HEK293 (cell line): ENCODE results near the gene AIG1.

ENCODE experiments used
- EGR2 ChIP-seq: fragments of 450-650 bp; formaldehyde crosslinking; IDR thresholded peaks from 2 replicates; pipeline ENCODE4 v1.5.1; 2016; ENCODE audit warnings: low read depth, missing biosample characterization, missing genetic modification characterization
- INSM2 ChIP-seq: fragments of 450-650 bp; formaldehyde crosslinking; IDR thresholded peaks from 2 replicates; pipeline ENCODE4 v1.5.1; 2016; ENCODE audit warnings: missing biosample characterization, missing genetic modification characterization
- KLF17 ChIP-seq: fragments of 450-650 bp; formaldehyde crosslinking; IDR thresholded peaks from 2 replicates; pipeline ENCODE4 v1.5.1; 2016; ENCODE audit warnings: missing biosample characterization, missing genetic modification characterization
- KLF7 ChIP-seq: fragments of 450-650 bp; formaldehyde crosslinking; IDR thresholded peaks from 2 replicates; pipeline ENCODE4 v1.5.1; 2016; ENCODE audit warnings: missing biosample characterization, missing genetic modification characterization, borderline replicate concordance
- MZF1 ChIP-seq: fragments of 450-650 bp; formaldehyde crosslinking; IDR thresholded peaks from 2 replicates; pipeline ENCODE4 v1.5.1; 2017; ENCODE audit warnings: missing biosample characterization, missing genetic modification characterization, borderline replicate concordance
- PRDM1 ChIP-seq: fragments of 450-650 bp; formaldehyde crosslinking; IDR thresholded peaks from 2 replicates; pipeline ENCODE4; 2016; ENCODE audit warnings: missing biosample characterization, missing genetic modification characterization
- PRDM4 ChIP-seq: fragments of 450-650 bp; formaldehyde crosslinking; IDR thresholded peaks from 2 replicates; pipeline ENCODE4 v1.5.1; 2017; ENCODE audit warnings: missing biosample characterization, missing genetic modification characterization
- PRDM6 ChIP-seq: fragments of 450-650 bp; formaldehyde crosslinking; IDR thresholded peaks from 2 replicates; pipeline ENCODE4 v1.5.1; 2017; ENCODE audit warnings: missing biosample characterization, missing genetic modification characterization
- TSHZ1 ChIP-seq: fragments of 450-650 bp; formaldehyde crosslinking; IDR thresholded peaks from 2 replicates; pipeline ENCODE4 v1.5.1; 2016; ENCODE audit warnings: missing biosample characterization, missing genetic modification characterization, borderline replicate concordance
- ZNF341 ChIP-seq: fragments of 450-650 bp; formaldehyde crosslinking; IDR thresholded peaks from 2 replicates; pipeline ENCODE4; 2016; ENCODE audit warnings: low read depth, missing biosample characterization, missing genetic modification characterization
- ZNF350 ChIP-seq: fragments of 450-650 bp; formaldehyde crosslinking; IDR thresholded peaks from 2 replicates; pipeline ENCODE4 v1.5.0; 2017; ENCODE audit warnings: missing biosample characterization, mild to moderate bottlenecking, missing genetic modification characterization
- ZNF362 ChIP-seq: fragments of 450-650 bp; formaldehyde crosslinking; IDR thresholded peaks from 2 replicates; pipeline ENCODE4 v1.5.1; 2016; ENCODE audit warnings: missing biosample characterization, missing genetic modification characterization
- ZNF404 ChIP-seq: fragments of 450-650 bp; formaldehyde crosslinking; IDR thresholded peaks from 2 replicates; pipeline ENCODE4 v1.5.1; 2017; ENCODE audit warnings: missing biosample characterization, missing genetic modification characterization
- ZNF426 ChIP-seq: fragments of 450-650 bp; formaldehyde crosslinking; IDR thresholded peaks from 2 replicates; pipeline ENCODE4 v1.5.1; 2017; ENCODE audit warnings: missing biosample characterization, missing genetic modification characterization, mild to moderate bottlenecking, inconsistent platforms, moderate library complexity
- ZNF433 ChIP-seq: fragments of 450-650 bp; formaldehyde crosslinking; IDR thresholded peaks from 2 replicates; pipeline ENCODE4 v1.5.1; 2016; ENCODE audit warnings: missing biosample characterization, missing genetic modification characterization, low read depth
- ZNF473 ChIP-seq: fragments of 450-650 bp; formaldehyde crosslinking; IDR thresholded peaks from 2 replicates; pipeline ENCODE4 v1.5.1; 2017; ENCODE audit warnings: missing biosample characterization, missing genetic modification characterization
- ZNF501 ChIP-seq: fragments of 450-650 bp; formaldehyde crosslinking; IDR thresholded peaks from 2 replicates; pipeline ENCODE4 v1.5.1; 2016; ENCODE audit warnings: missing biosample characterization, missing genetic modification characterization
- ZNF529 ChIP-seq: fragments of 450-650 bp; formaldehyde crosslinking; IDR thresholded peaks from 2 replicates; pipeline ENCODE4 v1.5.1; 2017; ENCODE audit warnings: missing genetic modification characterization, missing biosample characterization; ENCODE audit not compliant: insufficient replicate concordance
- ZNF555 ChIP-seq: fragments of 450-650 bp; formaldehyde crosslinking; conservative IDR thresholded peaks from 2 replicates; pipeline ENCODE4 v1.5.1; 2017; ENCODE audit warnings: missing biosample characterization, mild to moderate bottlenecking, missing genetic modification characterization, inconsistent platforms
- ZNF571 ChIP-seq: fragments of 450-650 bp; formaldehyde crosslinking; IDR thresholded peaks from 2 replicates; pipeline ENCODE4 v1.5.0; 2017; ENCODE audit warnings: missing biosample characterization, missing genetic modification characterization
- ZNF624 ChIP-seq: fragments of 450-650 bp; formaldehyde crosslinking; IDR thresholded peaks from 2 replicates; pipeline ENCODE4 v1.5.1; 2017; ENCODE audit warnings: missing biosample characterization, missing genetic modification characterization
- ZNF654 ChIP-seq: fragments of 450-650 bp; formaldehyde crosslinking; IDR thresholded peaks from 2 replicates; pipeline ENCODE4 v1.5.1; 2016; ENCODE audit warnings: low read depth, missing biosample characterization, missing genetic modification characterization
- ZNF660 ChIP-seq: fragments of 450-650 bp; IDR thresholded peaks from 2 replicates; pipeline ENCODE4 v1.5.1; 2018; ENCODE audit warnings: missing biosample characterization, mild to moderate bottlenecking, missing genetic modification characterization
- ZNF692 ChIP-seq: fragments of 450-650 bp; formaldehyde crosslinking; IDR thresholded peaks from 2 replicates; pipeline ENCODE4 v1.5.1; 2016; ENCODE audit warnings: missing biosample characterization, missing genetic modification characterization
- ZNF785 ChIP-seq: fragments of 450-650 bp; formaldehyde crosslinking; IDR thresholded peaks from 2 replicates; pipeline ENCODE4 v1.5.1; 2016; ENCODE audit warnings: missing biosample characterization, missing genetic modification characterization
- ZXDB ChIP-seq: fragments of 450-650 bp; formaldehyde crosslinking; IDR thresholded peaks from 2 replicates; pipeline ENCODE4 v1.5.1; 2016; ENCODE audit warnings: missing biosample characterization, missing genetic modification characterization

AIG1 gene

GRCh38 chr6:143060806-143061596, at the start of gene AIG1 (continued):
- TF ChIP-seq EGR2 (tag by site-specific recombination) = peak; percentile 75
- peak; percentile 82 for TF ChIP-seq ZNF501 (tag by site-specific recombination)
- TF ChIP-seq ZNF660 (tag by site-specific recombination) = no peak
- TF ChIP-seq ZNF571 (tag by site-specific recombination) = no peak
- TF ChIP-seq ZNF362 = no peak
- peak; percentile 66 for TF ChIP-seq KLF17 (tag by site-specific recombination)
- no peak for TF ChIP-seq TSHZ1 (tag by site-specific recombination)
- TF ChIP-seq PRDM6 = no peak
- TF ChIP-seq ZNF404 (tag by site-specific recombination) = no peak
- TF ChIP-seq KLF7 (tag by site-specific recombination) = peak; percentile 23; the same call in 1 of the 2 replicates
- TF ChIP-seq ZNF473 (tag by site-specific recombination) = no peak
- no peak for TF ChIP-seq ZNF350
- 0 out of 2 replicates have a peak, but pooled peaks have one; percentile 70 for TF ChIP-seq ZNF785
- no peak for TF ChIP-seq ZNF433
- TF ChIP-seq MZF1 (tag by site-specific recombination) = no peak
- TF ChIP-seq ZNF692 (tag by site-specific recombination) = no peak; the same call in none of the 2 replicates
- no peak for TF ChIP-seq PRDM1 (tag by site-specific recombination)
- TF ChIP-seq ZNF555 = no peak
- TF ChIP-seq ZNF624 (tag by site-specific recombination) = no peak
- peak; percentile 46 for TF ChIP-seq ZXDB (tag by site-specific recombination)
- no peak for TF ChIP-seq ZNF529 (tag by site-specific recombination)
- TF ChIP-seq ZNF426 = no peak
- TF ChIP-seq PRDM4 (tag by site-specific recombination) = 0 out of 2 replicates have a peak, but pooled peaks have one; percentile 22
- no peak for TF ChIP-seq ZNF654 (tag by site-specific recombination)
- TF ChIP-seq INSM2 (tag by site-specific recombination) = peak; percentile 36; the same call in 1 of the 2 replicates
- no peak for TF ChIP-seq ZNF341
